ENCODE measurements around the gene SYT9.

The SYT9 gene

GRCh38 chr11:7348432-7349304 is 97.0 kb downstream of the SYT9 start:
- DNase-seq: no peak

- DNase-seq: no peak
These were observed 99.5 kb downstream of the SYT9 start for GRCh38 chr11:7351228-7351627.

- DNase-seq: peak in 1 of 2 donors; percentile 22
These were observed 101.4 kb downstream of the SYT9 start for GRCh38 chr11:7353100-7353499.

- DNase-seq: no peak
These were observed 113.0 kb downstream of the SYT9 start for GRCh38 chr11:7364660-7365059.

GRCh38 chr11:7367803-7368202 is 116.1 kb downstream of the SYT9 start:
- no peak for DNase-seq

GRCh38 chr11:7376386-7376785 is 124.7 kb downstream of the SYT9 start:
- DNase-seq: no peak

GRCh38 chr11:7381937-7382336 is 130.2 kb downstream of the SYT9 start:
- no peak for DNase-seq

- DNase-seq: no peak
These were observed 131.7 kb downstream of the SYT9 start for GRCh38 chr11:7383406-7383805.

- DNase-seq: no peak
These were observed 133.0 kb downstream of the SYT9 start for GRCh38 chr11:7384691-7385090.

GRCh38 chr11:7385532-7385931 is 133.8 kb downstream of the SYT9 start:
- no peak for DNase-seq

- no peak for DNase-seq
These were observed 162.5 kb downstream of the SYT9 start for GRCh38 chr11:7413961-7414915.

GRCh38 chr11:7414973-7415817 is 163.5 kb downstream of the SYT9 start:
- no peak for DNase-seq

GRCh38 chr11:7416080-7416479 is 164.4 kb downstream of the SYT9 start:
- no peak for DNase-seq

- DNase-seq: no peak
These were observed 165.6 kb downstream of the SYT9 start for GRCh38 chr11:7417328-7417727.

GRCh38 chr11:7418061-7418460 is 166.4 kb downstream of the SYT9 start:
- no peak for DNase-seq

- DNase-seq: no peak
These were observed 167.2 kb downstream of the SYT9 start for GRCh38 chr11:7418906-7419305.

GRCh38 chr11:7421136-7421535 is 169.4 kb downstream of the SYT9 start:
- no peak for DNase-seq

- DNase-seq: no peak
These were observed 171.0 kb downstream of the SYT9 start for GRCh38 chr11:7422544-7423331.

- DNase-seq: no peak
These were observed 172.2 kb downstream of the SYT9 start for GRCh38 chr11:7423946-7424345.

- DNase-seq: no peak
These were observed 176.0 kb downstream of the SYT9 start for GRCh38 chr11:7427733-7428132.

GRCh38 chr11:7428196-7428595 is 176.5 kb downstream of the SYT9 start:
- no peak for DNase-seq

- no peak for DNase-seq
These were observed 178.8 kb downstream of the SYT9 start for GRCh38 chr11:7430496-7430895.
